Endothelial cell of umbilical vein (primary cell): ENCODE results near the gene MMP21. TPM values are rescaled to one million over a fixed set of nuclear protein-coding genes. Genes with fewer than 3 reads are reported as not detected.

Experiments
- BruUV-seq: library from RNA; stranded (reverse); fragments of 400-500 nt; replicated peaks from 2 replicates; lab custom pipeline; 2021; lab: Mats Ljungman, UMichigan
- CTCF ChIA-PET: fragments of 300-600, 350-600 bp; sonication (Branson Sonifier 250); formaldehyde crosslinking; loops from one replicate; lab custom pipeline; 2021; ENCODE audit warnings: antibody characterized with exemption, inconsistent platforms; lab: Charles Lee
- POLR2A ChIA-PET: fragments of 300-600, 350-600 bp; sonication (Branson Sonifier 250); formaldehyde crosslinking; loops from one replicate; lab custom pipeline; 2021; ENCODE audit warnings: antibody characterized with exemption, inconsistent platforms; lab: Charles Lee
- DNase-seq: peaks from one replicate; pipeline ENCODE4 v3.0.0-alpha.2; 2011; ENCODE audit warnings: low read depth, low spot score
- FAIRE-seq: peaks from 2 replicates; lab custom pipeline; 2011; peaks lifted over from hg19 to GRCh38; lab: Jason Lieb, UNC
- H2AFZ ChIP-seq: 2 replicates; pipeline ENCODE4 v1.6.0; 2012; ENCODE audit warnings: low read depth, low read length, control low read depth, inconsistent platforms
- H3K27ac ChIP-seq: 2 replicates; pipeline ENCODE4 v1.5.1; 2011; ENCODE audit warnings: low read depth, mild to moderate bottlenecking, control low read depth, low read length, moderate library complexity; ENCODE audit not compliant: insufficient read depth
- H3K27me3 ChIP-seq, 2 experiments: 2 replicates each; pipeline versions ENCODE4 v1.6.0 to v1.6.1; 2011; ENCODE audit warnings: low read length in 2 of 2, mixed read lengths in 1 of 2; ENCODE audit not compliant: control insufficient read depth in 2 of 2, insufficient read depth in 2 of 2
- H3K36me3 ChIP-seq, 2 experiments: 2 replicates in 1 of 2; 3 replicates in 1 of 2; pipeline ENCODE4 v1.5.1; 2011; ENCODE audit warnings: low read length in 2 of 2, mild to moderate bottlenecking in 1 of 2, moderate library complexity in 1 of 2; ENCODE audit not compliant: control insufficient read depth in 2 of 2, insufficient read depth in 2 of 2; ENCODE audit errors: extremely low read depth in 1 of 2
- H3K4me1 ChIP-seq: 3 replicates; pipeline ENCODE4 v1.5.1; 2011; ENCODE audit warnings: mild to moderate bottlenecking, low read length; ENCODE audit not compliant: control insufficient read depth, insufficient read depth; ENCODE audit errors: extremely low read depth
- H3K4me2 ChIP-seq: 2 replicates; pipeline ENCODE4 v1.6.1; 2011; ENCODE audit warnings: low read length, control low read depth, mixed read lengths; ENCODE audit not compliant: insufficient read depth
- H3K4me3 ChIP-seq, 3 experiments: fragments of 200-600 bp in 1 of 3; sonication (generic), shearing (Covaris generic) in 1 of 3; replicated peaks in 1 of 3; 2 replicates each; pipeline ENCODE4 v1.5.1; 2011 to 2016; ENCODE audit warnings: control low read depth in 3 of 3, low read length in 3 of 3, mild to moderate bottlenecking in 2 of 3, inconsistent platforms in 1 of 3, low read depth in 1 of 3, moderate library complexity in 1 of 3; ENCODE audit not compliant: insufficient read depth in 1 of 3
- H3K79me2 ChIP-seq: 2 replicates; pipeline ENCODE4 v1.6.0; 2012; ENCODE audit warnings: low read length, inconsistent platforms; ENCODE audit not compliant: control insufficient read depth, insufficient read depth
- H3K9ac ChIP-seq: replicated peaks from 2 replicates; pipeline ENCODE3; 2011; ENCODE audit warnings: low read length, control low read depth; ENCODE audit not compliant: insufficient read depth; ENCODE audit errors: extremely low read depth
- H3K9me1 ChIP-seq: replicated peaks from 3 replicates; pipeline ENCODE4 v1.6.0; 2011; ENCODE audit warnings: mild to moderate bottlenecking, low read length; ENCODE audit not compliant: control insufficient read depth, insufficient read depth; ENCODE audit errors: extremely low read depth
- H3K9me3 ChIP-seq: replicated peaks from 2 replicates; pipeline ENCODE4 v1.5.1; 2012; ENCODE audit warnings: low read length, inconsistent platforms; ENCODE audit not compliant: control insufficient read depth, insufficient read depth
- H4K20me1 ChIP-seq: replicated peaks from 2 replicates; pipeline ENCODE3; 2011; ENCODE audit warnings: mild to moderate bottlenecking, low read length; ENCODE audit not compliant: control insufficient read depth, insufficient read depth; ENCODE audit errors: extremely low read depth
- CTCF ChIP-seq, 2 donors: IDR thresholded peaks; 1 replicate in 1 of 2; 2 replicates in 1 of 2; pipeline ENCODE4 v1.5.1; 2011; ENCODE audit warnings: low read length in 2 of 2, mild to moderate bottlenecking in 2 of 2, moderate library complexity in 2 of 2, control low read depth in 1 of 2, inconsistent platforms in 1 of 2, low read depth in 1 of 2; ENCODE audit not compliant: insufficient read depth in 1 of 2; ENCODE audit errors: extremely low read depth in 1 of 2
- EZH2 ChIP-seq: IDR thresholded peaks from 2 replicates; pipeline ENCODE4 v1.6.1; 2012; ENCODE audit warnings: borderline replicate concordance, low read depth, mild to moderate bottlenecking, moderate library complexity, low read length, inconsistent platforms; ENCODE audit not compliant: severe bottlenecking
- FOS ChIP-seq: IDR thresholded peaks from 2 replicates; pipeline ENCODE4 v1.6.1; 2011; ENCODE audit warnings: mild to moderate bottlenecking, low read length, moderate library complexity, borderline replicate concordance; ENCODE audit not compliant: insufficient read depth
- GATA2 ChIP-seq: IDR thresholded peaks from 2 replicates; pipeline ENCODE4 v1.7.0; 2011; ENCODE audit warnings: low read depth, mild to moderate bottlenecking, moderate library complexity, mixed read lengths, low read length; ENCODE audit not compliant: insufficient read length, insufficient read depth
- JUN ChIP-seq: IDR thresholded peaks from 2 replicates; pipeline ENCODE4 v1.6.1; 2011; ENCODE audit warnings: borderline replicate concordance, low read depth; ENCODE audit not compliant: insufficient read length, insufficient read depth
- MAX ChIP-seq: IDR thresholded peaks from 2 replicates; pipeline ENCODE4 v1.6.1; 2011; ENCODE audit not compliant: insufficient read depth, insufficient read length
- MYC ChIP-seq: IDR thresholded peaks from one replicate; pipeline ENCODE4 v1.6.1; 2011; ENCODE audit warnings: mild to moderate bottlenecking, low read depth, low read length
- POLR2A ChIP-seq: IDR thresholded peaks from 2 replicates; pipeline ENCODE4 v1.6.1; 2012; ENCODE audit warnings: low read depth, mild to moderate bottlenecking, control low read depth, low read length
- POLR2AphosphoS5 ChIP-seq: IDR thresholded peaks from 2 replicates; pipeline ENCODE4 v1.6.1; 2012; ENCODE audit warnings: low read depth, mild to moderate bottlenecking, control low read depth, low read length, moderate library complexity; ENCODE audit not compliant: insufficient read depth
- dilution Hi-C: fragments of 300-500 bp; cut with MboI; formaldehyde crosslinking; loops from one replicate; pipeline ENCODE4 v1.15.0; 2019; ENCODE audit warnings: low sequenced_read_pairs; ENCODE audit not compliant: extremely low pct_ligation_motif_present
- intact Hi-C: fragments of 100-400 bp; cut with micrococcal nuclease; formaldehyde crosslinking; loops from one replicate; pipeline ENCODE4 v1.10.0; 2022
- polyA plus RNA-seq, 4 experiments: library from polyadenylated mRNA; depleted of rRNA in 3 of 4; stranded (reverse) in 3 of 4; unstranded in 1 of 4; fragments of >200 nt; gene quantifications; 2 replicates each; pipeline versions ENCODE4 v1.2.1 to v1.2.3, GENCODE V29; 2011 to 2012; ENCODE audit warnings: missing spikeins in 1 of 4
- total RNA-seq: library from RNA; stranded (reverse); gene quantifications from 2 replicates; pipeline ENCODE4 v1.2.3, GENCODE V29; 2021

The MMP21 gene
- total and polyA plus RNA-seq, 2 donors (not counting 3 experiments of a cell fraction or from before 2014, with no cell fraction given): 0.06 TPM; not detected in 1

GRCh38 chr10:125816548-125816947, 40.9 kb upstream of the MMP21 start:
- POLR2A ChIA-PET: no interaction called here
- DNase-seq: no peak
- dilution Hi-C loops (no loop called here), intact Hi-C loops (no loop called here)
- Histone ChIP-seq H3K79me2 (no peaks in the 10 kb centered on the region), H3K9me3 (no peaks in the 10 kb centered on the region), H4K20me1 (no peaks in the 10 kb centered on the region), H3K36me3 (no peaks in the 10 kb centered on the region), H3K4me1 (no peaks in the 10 kb centered on the region), H3K9me1 (no peaks in the 10 kb centered on the region), H2AFZ (no peak overlapping the region), H3K4me3 (no peak overlapping the region), H3K27ac (no peak overlapping the region), H3K4me2 (no peak overlapping the region), H3K9ac (no peak overlapping the region), H3K27me3 (no peaks in the 10 kb centered on the region)
- no TSS peak for BruUV-seq
- TF ChIP-seq GATA2: no peak
- TF ChIP-seq EZH2: no peak
- TF ChIP-seq FOS: no peak
- no peak for TF ChIP-seq CTCF (IDR thresholded peaks at IDR 0.05; ENCODE audit: extremely low read depth in 1 of 2, insufficient read depth in 1 of 2, low read depth in 1 of 2, low read length in 2 of 2)
- no peak for TF ChIP-seq MYC
- no peak for TF ChIP-seq POLR2AphosphoS5
- TF ChIP-seq MAX: no peak
- no peak for TF ChIP-seq POLR2A
- no peak for TF ChIP-seq JUN
- no peak for FAIRE-seq
- CTCF ChIA-PET: interaction anchor here (0.7 kb wide), 1 partner anchor 11 kb away, joined by 4 read pairs; no protein-coding TSS in a partner anchor
